OCI-LY3 (cell line): ENCODE data around the gene LTA.

ENCODE experiments used
- CTCF ChIP-seq: fragments of 200-600, 300-600 bp; sonication (generic); IDR thresholded peaks from 2 replicates; pipeline ENCODE4 v1.5.1; 2014; ENCODE audit warnings: antibody characterized with exemption, low read length, low read depth
- EZH2phosphoT487 ChIP-seq: fragments of 200-600 bp; shearing (Covaris generic); IDR thresholded peaks from 2 replicates; pipeline ENCODE4 v1.6.1; 2018; ENCODE audit warnings: antibody characterized with exemption, mixed run types, low read depth

- TF ChIP-seq CTCF, result no peak
- TF ChIP-seq EZH2phosphoT487, result no peak
Observed at GRCh38 chr6:31557443-31558317, 14.4 kb upstream of the LTA start.
